ENCODE measurements around the gene GPC6. TPM values are rescaled to one million over a fixed set of nuclear protein-coding genes. Genes with fewer than 3 reads are reported as not detected.

The GPC6 gene
- polyA plus RNA-seq, 1 donor from 2014 or later, result 9.0 TPM

- Histone ChIP-seq H3K4me3 (ENCODE audit: low read length) (no peak overlapping the region), H3K9ac (ENCODE audit: low read length) (no peak overlapping the region), H3K9me3 (ENCODE audit: low read length) (no peaks in the 10 kb centered on the region), H4K20me1 (ENCODE audit: insufficient read depth) (no peaks in the 10 kb centered on the region), H3K4me2 (ENCODE audit: low read length) (no peak overlapping the region), H2AFZ (ENCODE audit: low read depth, low read length) (no peak overlapping the region), H3F3A (ENCODE audit: insufficient read depth, low read length, poor library complexity, severe bottlenecking) (no peaks in the 10 kb centered on the region), H3K27ac (ENCODE audit: low read length) (no peak overlapping the region), H3K36me3 (ENCODE audit: insufficient read depth, low read length) (no peaks in the 10 kb centered on the region), H3K27me3 (ENCODE audit: insufficient read depth, low read depth, low read length) (no peaks in the 10 kb centered on the region), H3K79me2 (replicated peaks; ENCODE audit: insufficient read depth, low read length) (no peaks in the 10 kb centered on the region), H3K9me2 (ENCODE audit: insufficient read depth, low read length) (no peaks in the 10 kb centered on the region)
- TF ChIP-seq TAF1 (IDR thresholded peaks at IDR 0.05; ENCODE audit: low read depth) (no peak), MXI1 (conservative IDR thresholded peaks at IDR 0.05; ENCODE audit: poor library complexity, severe bottlenecking) (no peak), REST (IDR thresholded peaks at IDR 0.05; ENCODE audit: borderline replicate concordance) (no peak), EP300 (conservative IDR thresholded peaks at IDR 0.05; ENCODE audit: poor library complexity, severe bottlenecking) (no peak), SMC3 (conservative IDR thresholded peaks at IDR 0.05; ENCODE audit: poor library complexity) (no peak), RAD21 (conservative IDR thresholded peaks at IDR 0.05) (no peak), CTCF (IDR thresholded peaks at IDR 0.05; ENCODE audit: poor library complexity, severe bottlenecking) (no peak), POLR2AphosphoS5 (IDR thresholded peaks at IDR 0.05) (no peak), EZH2 (IDR thresholded peaks at IDR 0.05; ENCODE audit: borderline replicate concordance, insufficient read depth, low read length, poor library complexity, severe bottlenecking) (no peak)
These were observed 579.1 kb downstream of the GPC6 start for GRCh38 chr13:93805736-93806135.

GRCh38 chr13:93806861-93807260 is 580.3 kb downstream of the GPC6 start:
- no peak overlapping the region for H3K4me3 ChIP-seq (ENCODE audit: low read length)
- no peak for TF ChIP-seq CTCF (IDR thresholded peaks at IDR 0.05; ENCODE audit: poor library complexity, severe bottlenecking)
- no peak for TF ChIP-seq REST (IDR thresholded peaks at IDR 0.05; ENCODE audit: borderline replicate concordance)
- TF ChIP-seq SMC3 (conservative IDR thresholded peaks at IDR 0.05; ENCODE audit: poor library complexity), result no peak
- TF ChIP-seq POLR2AphosphoS5 (IDR thresholded peaks at IDR 0.05), result no peak
- TF ChIP-seq EP300 (conservative IDR thresholded peaks at IDR 0.05; ENCODE audit: poor library complexity, severe bottlenecking), result no peak
- no peak for TF ChIP-seq RAD21 (conservative IDR thresholded peaks at IDR 0.05)
- no peak for TF ChIP-seq EZH2 (IDR thresholded peaks at IDR 0.05; ENCODE audit: borderline replicate concordance, insufficient read depth, low read length, poor library complexity, severe bottlenecking)
- H3K9me3 ChIP-seq (ENCODE audit: low read length), result no peaks in the 10 kb centered on the region

More at GRCh38 chr13:93806861-93807260, 580.3 kb downstream of the GPC6 start:
- H3K79me2 ChIP-seq (replicated peaks; ENCODE audit: insufficient read depth, low read length), result no peaks in the 10 kb centered on the region
- no peaks in the 10 kb centered on the region for H3K27me3 ChIP-seq (ENCODE audit: insufficient read depth, low read depth, low read length)
- no peak overlapping the region for H3K27ac ChIP-seq (ENCODE audit: low read length)
- no peaks in the 10 kb centered on the region for H3K9me2 ChIP-seq (ENCODE audit: insufficient read depth, low read length)
- no peak overlapping the region for H3K9ac ChIP-seq (ENCODE audit: low read length)
- H3K36me3 ChIP-seq (ENCODE audit: insufficient read depth, low read length), result no peaks in the 10 kb centered on the region
- H3F3A ChIP-seq (ENCODE audit: insufficient read depth, low read length, poor library complexity, severe bottlenecking), result no peaks in the 10 kb centered on the region
- no peak overlapping the region for H3K4me2 ChIP-seq (ENCODE audit: low read length)
- no peaks in the 10 kb centered on the region for H4K20me1 ChIP-seq (ENCODE audit: insufficient read depth)
- H2AFZ ChIP-seq (ENCODE audit: low read depth, low read length), result no peak overlapping the region

Measured in neural cell (in vitro differentiated cells).